Neuronal stem cell (in vitro differentiated cells): ENCODE results near the gene TLR1.

ENCODE experiments used
- DNase-seq: peaks from one replicate; pipeline ENCODE4 v3.0.0-alpha.2; 2013; ENCODE audit warnings: low spot score
- H2AFZ ChIP-seq: one replicate; pipeline ENCODE4 v1.6.1; 2013; ENCODE audit warnings: mild to moderate bottlenecking, low read length, inconsistent platforms
- H2AK5ac ChIP-seq: 2 replicates; pipeline ENCODE4 v1.6.1; 2013; ENCODE audit warnings: low read depth, mild to moderate bottlenecking, inconsistent platforms, low read length, moderate library complexity, mixed read lengths
- H2BK120ac ChIP-seq: 2 replicates; pipeline ENCODE4 v1.6.1; 2013; ENCODE audit warnings: low read depth, mild to moderate bottlenecking, inconsistent platforms, low read length, moderate library complexity, mixed read lengths
- H2BK12ac ChIP-seq: one replicate; pipeline ENCODE4 v1.6.1; 2013; ENCODE audit warnings: low read length, inconsistent platforms
- H2BK15ac ChIP-seq: 2 replicates; pipeline ENCODE4 v1.6.1; 2013; ENCODE audit warnings: mild to moderate bottlenecking, low read length, inconsistent platforms, mixed read lengths
- H2BK5ac ChIP-seq: one replicate; pipeline ENCODE4 v1.6.1; 2013; ENCODE audit warnings: inconsistent platforms, mild to moderate bottlenecking, low read length, moderate library complexity
- H3K14ac ChIP-seq: one replicate; pipeline ENCODE4 v1.6.1; 2013; ENCODE audit warnings: low read length, inconsistent platforms
- H3K18ac ChIP-seq: 2 replicates; pipeline ENCODE4 v1.6.1; 2013; ENCODE audit warnings: low read length, inconsistent platforms
- H3K23ac ChIP-seq: 2 replicates; pipeline ENCODE4 v1.6.1; 2013; ENCODE audit warnings: low read depth, mild to moderate bottlenecking, mixed read lengths, low read length, inconsistent platforms; ENCODE audit not compliant: poor library complexity
- H3K27ac ChIP-seq: replicated peaks from 3 replicates; pipeline ENCODE4 v1.5.1; 2013; ENCODE audit warnings: low read length, inconsistent platforms
- H3K27me3 ChIP-seq, 3 experiments: 2 replicates each; pipeline ENCODE4 v1.6.1; 2013; ENCODE audit warnings: low read length in 3 of 3, mild to moderate bottlenecking in 2 of 3, inconsistent platforms in 1 of 3, low read depth in 1 of 3, mixed read lengths in 1 of 3, moderate library complexity in 1 of 3; ENCODE audit not compliant: control insufficient read depth in 3 of 3, insufficient read depth in 3 of 3
- H3K36me3 ChIP-seq, 2 donors: replicated peaks in 1 of 2; 2 replicates each; pipeline ENCODE4 v1.6.1; 2013; ENCODE audit warnings: low read length in 2 of 2; ENCODE audit not compliant: control insufficient read depth in 2 of 2, insufficient read depth in 2 of 2
- H3K4ac ChIP-seq: 2 replicates; pipeline ENCODE4 v1.6.1; 2013; ENCODE audit warnings: inconsistent platforms, mild to moderate bottlenecking, low read length, moderate library complexity
- H3K4me1 ChIP-seq, 2 donors: 1 replicate in 1 of 2; 2 replicates in 1 of 2; pipeline ENCODE4 v1.6.1; 2013; ENCODE audit warnings: low read length in 2 of 2, low read depth in 1 of 2; ENCODE audit not compliant: control insufficient read depth in 2 of 2, insufficient read depth in 1 of 2
- H3K4me2 ChIP-seq: one replicate; pipeline ENCODE4 v1.6.1; 2013; ENCODE audit warnings: mild to moderate bottlenecking, low read length, inconsistent platforms; ENCODE audit not compliant: insufficient read depth, poor library complexity, severe bottlenecking
- H3K4me3 ChIP-seq, 2 donors: 2 replicates each; pipeline ENCODE4 v1.5.1; 2013; ENCODE audit warnings: low read length in 2 of 2, mild to moderate bottlenecking in 2 of 2, inconsistent platforms in 1 of 2, moderate library complexity in 1 of 2
- H3K79me1 ChIP-seq: one replicate; pipeline ENCODE4 v1.6.1; 2013; ENCODE audit warnings: low read depth, mild to moderate bottlenecking, inconsistent platforms, low read length, moderate library complexity
- H3K9ac ChIP-seq: one replicate; pipeline ENCODE4 v1.6.1; 2013; ENCODE audit warnings: mild to moderate bottlenecking, low read depth, low read length, inconsistent platforms; ENCODE audit not compliant: poor library complexity
- H3K9me3 ChIP-seq, 2 donors: replicated peaks in 1 of 2; 2 replicates each; pipeline versions ENCODE3 to v1.6.1; 2013; ENCODE audit warnings: low read length in 2 of 2, mild to moderate bottlenecking in 2 of 2, inconsistent platforms in 1 of 2, low read depth in 1 of 2, mixed read lengths in 1 of 2, moderate library complexity in 1 of 2; ENCODE audit not compliant: control insufficient read depth in 2 of 2, insufficient read depth in 1 of 2
- H4K8ac ChIP-seq: one replicate; pipeline ENCODE4 v1.6.1; 2013; ENCODE audit warnings: low read depth, mild to moderate bottlenecking, inconsistent platforms, low read length, moderate library complexity
- H4K91ac ChIP-seq: one replicate; pipeline ENCODE4 v1.6.1; 2013; ENCODE audit warnings: low read length, low read depth, mild to moderate bottlenecking, inconsistent platforms; ENCODE audit not compliant: poor library complexity
- WGBS, 2 donors: extraction: QIAGEN DNeasy Blood & Tissue Kit; methylation state at CpG; one replicate each; pipeline ENCODE4 v1.1.7; 2013; ENCODE audit warnings: missing lambda C conversion rate in 2 of 2, mixed read lengths in 1 of 2; ENCODE audit not compliant: insufficient read length in 2 of 2, insufficient replicate concordance in 1 of 2; ENCODE audit errors: extremely low coverage in 2 of 2; 5-methylcytosine and 5-hydroxymethylcytosine counted together

The TLR1 gene

GRCh38 chr4:38837334-38837733 lies 32.7 kb upstream of the TLR1 start:
- Histone ChIP-seq H2BK15ac (no peak overlapping the region), H3K4ac (no peak overlapping the region), H3K9ac (no peak overlapping the region), H3K4me2 (no peak overlapping the region), H3K18ac (no peak overlapping the region), H3K4me1 (no peaks in the 10 kb centered on the region), H2AFZ (no peak overlapping the region), H2BK5ac (no peak overlapping the region), H3K4me3 (no peak overlapping the region), H4K91ac (no peak overlapping the region), H3K14ac (no peak overlapping the region), H4K8ac (no peak overlapping the region), H3K79me1 (no peaks in the 10 kb centered on the region), H3K27me3 (peaks cover 0 to 4% (median 0%) of the 10 kb centered on the region in 3 experiments), H3K23ac (no peak overlapping the region), H3K27ac (no peak overlapping the region), H2AK5ac (no peak overlapping the region), H2BK120ac (no peak overlapping the region), H3K36me3 (no peaks in the 10 kb centered on the region), H2BK12ac (no peak overlapping the region), H3K9me3 (no peaks in the 10 kb centered on the region)
- DNase-seq = no peak

- no peak overlapping the region for H3K4ac ChIP-seq
- no peak overlapping the region for H3K4me2 ChIP-seq
- DNase-seq = no peak
- no peak overlapping the region for H2BK15ac ChIP-seq
- H2BK5ac ChIP-seq = no peak overlapping the region
- H3K79me1 ChIP-seq = no peaks in the 10 kb centered on the region
- no peak overlapping the region for H2AFZ ChIP-seq
- no peaks in the 10 kb centered on the region for H3K9me3 ChIP-seq
- no peak overlapping the region for H2BK12ac ChIP-seq
- H4K8ac ChIP-seq = no peak overlapping the region
- H3K36me3 ChIP-seq = no peaks in the 10 kb centered on the region
- no peak overlapping the region for H2AK5ac ChIP-seq
- no peak overlapping the region for H2BK120ac ChIP-seq
- H3K9ac ChIP-seq = no peak overlapping the region
- no CpG with 5 or more reads among the region's 4 CpGs for WGBS, 2 donors
- no peak overlapping the region for H4K91ac ChIP-seq
- no peak overlapping the region for H3K27ac ChIP-seq
- no peaks in the 10 kb centered on the region for H3K4me1 ChIP-seq
- no peak overlapping the region for H3K4me3 ChIP-seq
- no peak overlapping the region for H3K18ac ChIP-seq
- no peak overlapping the region for H3K23ac ChIP-seq
- H3K14ac ChIP-seq = no peak overlapping the region
- H3K27me3 ChIP-seq = no peaks in the 10 kb centered on the region
Measured at GRCh38 chr4:38834570-38834969, 30.0 kb upstream of the TLR1 start.

- Histone ChIP-seq H4K91ac (no peak overlapping the region), H2AK5ac (no peak overlapping the region), H3K79me1 (no peaks in the 10 kb centered on the region), H3K14ac (no peak overlapping the region), H3K9ac (no peak overlapping the region), H3K9me3 (no peaks in the 10 kb centered on the region), H3K4me2 (no peak overlapping the region), H2AFZ (no peak overlapping the region), H3K18ac (peak overlapping the region; percentile 32), H2BK120ac (no peak overlapping the region), H3K36me3 (no peaks in the 10 kb centered on the region), H2BK12ac (no peak overlapping the region), H3K4ac (no peak overlapping the region), H3K27me3 (no peaks in the 10 kb centered on the region), H3K4me1 (no peaks in the 10 kb centered on the region), H2BK5ac (no peak overlapping the region), H3K27ac (no peak overlapping the region), H3K23ac (no peak overlapping the region), H4K8ac (no peak overlapping the region), H2BK15ac (no peak overlapping the region), H3K4me3 (no peak overlapping the region)
- no peak for DNase-seq
- no CpG with 5 or more reads among the region's 7 CpGs for WGBS, 2 donors
Measured at GRCh38 chr4:38832624-38833528, 28.3 kb upstream of the TLR1 start.

- Histone ChIP-seq H4K8ac (no peak overlapping the region), H2AK5ac (no peak overlapping the region), H3K27ac (no peak overlapping the region), H3K36me3 (no peaks in the 10 kb centered on the region), H3K9ac (no peak overlapping the region), H4K91ac (no peak overlapping the region), H3K4ac (no peak overlapping the region), H3K14ac (no peak overlapping the region), H2BK15ac (no peak overlapping the region), H3K79me1 (no peaks in the 10 kb centered on the region), H2BK12ac (no peak overlapping the region), H2BK120ac (no peak overlapping the region), H3K4me2 (no peak overlapping the region), H3K4me3 (no peak overlapping the region), H3K18ac (no peak overlapping the region), H2AFZ (no peak overlapping the region), H3K23ac (no peak overlapping the region), H2BK5ac (no peak overlapping the region), H3K9me3 (no peaks in the 10 kb centered on the region), H3K27me3 (no peaks in the 10 kb centered on the region), H3K4me1 (no peaks in the 10 kb centered on the region)
- WGBS, 2 donors = no CpG with 5 or more reads among the region's 1 CpG
- no peak for DNase-seq
Measured at GRCh38 chr4:38832206-38832605, 27.6 kb upstream of the TLR1 start.
